ENCODE measurements around the gene PHACTR3.

Gene PHACTR3

GRCh38 chr20:59620860-59621505 lies 16.6 kb downstream of the PHACTR3 start:
- DNase-seq (ENCODE audit: low read depth, low spot score) = no peak

GRCh38 chr20:59622496-59622895 lies 18.2 kb downstream of the PHACTR3 start:
- DNase-seq (ENCODE audit: low read depth, low spot score) = no peak

GRCh38 chr20:59623133-59623532 lies 18.8 kb downstream of the PHACTR3 start:
- no peak for DNase-seq (ENCODE audit: low read depth, low spot score)

- DNase-seq (ENCODE audit: low read depth, low spot score) = no peak
Measured at GRCh38 chr20:59623583-59623982, 19.2 kb downstream of the PHACTR3 start.

GRCh38 chr20:59624401-59624800 lies 20.1 kb downstream of the PHACTR3 start:
- no peak for DNase-seq (ENCODE audit: low read depth, low spot score)

- DNase-seq (ENCODE audit: low read depth, low spot score) = no peak
Measured at GRCh38 chr20:59625214-59625922, 21.0 kb downstream of the PHACTR3 start.

- no peak for DNase-seq (ENCODE audit: low read depth, low spot score)
Measured at GRCh38 chr20:59627298-59627697, 23.0 kb downstream of the PHACTR3 start.

- no peak for DNase-seq (ENCODE audit: low read depth, low spot score)
Measured at GRCh38 chr20:59628171-59628570, 23.8 kb downstream of the PHACTR3 start.

- no peak for DNase-seq (ENCODE audit: low read depth, low spot score)
Measured at GRCh38 chr20:59629141-59630045, 25.1 kb downstream of the PHACTR3 start.

- no peak for DNase-seq (ENCODE audit: low read depth, low spot score)
Measured at GRCh38 chr20:59630526-59630925, 26.2 kb downstream of the PHACTR3 start.

- no peak for DNase-seq (ENCODE audit: low read depth, low spot score)
Measured at GRCh38 chr20:59631751-59632540, 27.6 kb downstream of the PHACTR3 start.

- DNase-seq (ENCODE audit: low read depth, low spot score) = no peak
Measured at GRCh38 chr20:59632541-59633113, 28.3 kb downstream of the PHACTR3 start.

GRCh38 chr20:59633656-59634251 lies 29.4 kb downstream of the PHACTR3 start:
- no peak for DNase-seq (ENCODE audit: low read depth, low spot score)

- no peak for DNase-seq (ENCODE audit: low read depth, low spot score)
Measured at GRCh38 chr20:59634435-59635005, 30.2 kb downstream of the PHACTR3 start.

GRCh38 chr20:59636766-59637370 lies 32.5 kb downstream of the PHACTR3 start:
- no peak for DNase-seq (ENCODE audit: low read depth, low spot score)

GRCh38 chr20:59640267-59640666 lies 35.9 kb downstream of the PHACTR3 start:
- no peak for DNase-seq (ENCODE audit: low read depth, low spot score)

GRCh38 chr20:59643615-59644061 lies 39.3 kb downstream of the PHACTR3 start:
- no peak for DNase-seq (ENCODE audit: low read depth, low spot score)

- DNase-seq (ENCODE audit: low read depth, low spot score) = no peak
Measured at GRCh38 chr20:59644371-59644939, 40.1 kb downstream of the PHACTR3 start.

- no peak for DNase-seq (ENCODE audit: low read depth, low spot score)
Measured at GRCh38 chr20:59645271-59645670, 40.9 kb downstream of the PHACTR3 start.

- no peak for DNase-seq (ENCODE audit: low read depth, low spot score)
Measured at GRCh38 chr20:59645761-59646171, 41.4 kb downstream of the PHACTR3 start.
